ENCODE results near the gene CTSD.
"Not testable (repeated sequence)": the region's sequence is repeated elsewhere in the genome, so short reads cannot be mapped to it uniquely, and the experiment has no call there.

The CTSD gene

DNA sequence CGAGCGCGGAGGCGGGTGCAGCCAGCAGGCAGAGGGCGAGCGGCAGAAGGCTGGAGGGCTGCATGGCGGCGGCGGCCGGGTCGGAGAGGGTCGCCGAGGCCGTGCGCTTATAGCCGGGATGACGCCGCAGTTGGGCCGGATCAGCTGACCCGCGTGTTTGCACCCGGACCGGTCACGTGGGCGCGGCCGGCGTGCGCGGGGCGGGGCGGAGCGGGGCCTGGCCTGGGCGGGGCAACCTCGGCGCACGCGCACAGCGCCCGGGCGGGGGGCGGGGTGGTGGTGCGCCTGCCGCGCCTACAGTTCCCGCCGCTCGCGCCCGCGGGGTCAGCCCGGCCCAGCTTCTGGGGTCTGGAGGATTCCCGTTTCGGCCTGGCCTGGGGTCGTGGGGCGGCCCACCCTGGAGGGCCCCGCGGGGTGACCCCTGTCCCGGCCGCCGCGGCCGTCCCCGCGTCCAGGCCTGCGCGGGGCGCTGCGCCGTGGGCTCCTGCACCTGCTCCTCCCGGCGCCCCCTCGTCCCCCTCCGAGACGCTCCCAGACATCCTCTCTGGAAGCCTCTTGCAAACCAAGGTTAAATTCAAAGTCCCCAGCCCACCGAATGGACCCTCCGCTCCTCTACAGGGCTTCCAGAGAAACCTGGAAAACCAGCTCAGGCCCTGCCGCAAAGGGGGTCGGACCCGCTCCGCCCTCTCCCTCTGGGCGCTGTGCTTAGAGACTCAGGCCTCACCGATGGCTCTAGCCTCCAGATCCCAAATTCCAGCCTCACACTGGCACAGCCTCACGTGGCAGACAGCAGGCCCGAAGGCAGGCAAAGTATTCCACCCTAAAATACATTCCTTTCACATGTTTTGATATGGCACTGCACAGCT is at the start of gene CTSD:
CTSD (minus strand) TSS at position 132 of the 866 bp plus-strand sequence; CDS start at position 64, 68 bp downstream.
- in situ Hi-C loops (cut with MboI; ENCODE audit: low sequenced_read_pairs): no loop called here

DNA sequence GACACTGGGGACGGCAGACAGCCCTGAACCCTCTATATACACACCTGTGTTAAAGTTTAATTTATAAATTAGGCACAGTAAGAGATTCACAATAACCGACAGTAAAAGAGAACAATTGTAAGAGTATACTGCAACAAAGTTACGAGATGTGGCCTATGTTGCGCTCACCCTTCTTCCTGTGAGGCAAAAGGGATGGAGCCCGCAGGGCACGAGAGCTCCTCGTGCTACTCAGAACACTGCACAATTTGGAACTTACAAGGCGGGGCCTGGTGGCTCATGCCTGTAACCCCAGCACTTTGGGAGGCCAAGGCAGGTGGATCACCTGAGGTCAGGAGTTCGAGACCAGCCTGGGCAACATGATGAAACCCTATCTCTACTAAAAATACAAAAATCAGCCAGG is 49.6 kb upstream of the CTSD start:
- in situ Hi-C loops (cut with MboI; ENCODE audit: low sequenced_read_pairs): not testable (repeated sequence)

DNA sequence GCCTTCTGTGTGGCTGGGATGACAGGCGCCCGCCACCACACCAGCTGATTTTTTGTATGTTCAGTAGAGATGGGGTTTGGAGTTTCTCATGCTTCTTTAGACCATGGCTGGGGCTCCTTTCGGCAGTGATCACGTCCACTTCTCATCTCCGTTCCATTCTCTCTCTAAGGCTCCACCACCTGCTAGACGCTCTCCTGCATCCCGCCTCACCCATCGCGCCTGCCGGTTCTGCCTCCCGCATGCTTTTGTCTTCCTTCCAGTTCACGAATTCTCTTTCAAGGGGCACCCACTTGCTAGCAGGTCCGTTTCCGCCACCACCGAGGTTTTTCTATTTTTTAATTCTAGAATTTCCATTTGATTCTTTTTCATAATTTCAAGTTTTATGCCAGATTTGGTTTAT is 49.1 kb upstream of the CTSD start:
- in situ Hi-C loops (cut with MboI; ENCODE audit: low sequenced_read_pairs): no loop called here

DNA sequence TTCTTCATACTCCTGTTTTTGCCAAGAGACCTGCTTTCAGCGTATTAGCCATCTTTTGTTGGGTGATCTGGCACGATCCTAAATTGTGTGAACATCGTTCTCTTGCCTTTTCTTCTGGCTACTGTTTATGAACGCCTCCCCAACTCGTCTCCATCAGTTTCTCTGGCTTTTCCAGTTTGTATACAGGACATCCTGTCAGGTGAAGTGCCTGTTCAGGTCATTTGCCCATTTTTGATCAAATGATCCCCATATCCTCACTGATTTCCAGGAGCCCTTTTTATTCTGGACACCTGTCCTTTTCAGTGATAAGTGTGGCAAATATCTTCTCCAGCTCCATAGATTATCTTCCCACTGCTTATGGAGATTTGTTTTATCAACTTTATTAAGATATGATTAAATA is 48.5 kb upstream of the CTSD start:
- in situ Hi-C loops (cut with MboI; ENCODE audit: low sequenced_read_pairs): no loop called here

DNA sequence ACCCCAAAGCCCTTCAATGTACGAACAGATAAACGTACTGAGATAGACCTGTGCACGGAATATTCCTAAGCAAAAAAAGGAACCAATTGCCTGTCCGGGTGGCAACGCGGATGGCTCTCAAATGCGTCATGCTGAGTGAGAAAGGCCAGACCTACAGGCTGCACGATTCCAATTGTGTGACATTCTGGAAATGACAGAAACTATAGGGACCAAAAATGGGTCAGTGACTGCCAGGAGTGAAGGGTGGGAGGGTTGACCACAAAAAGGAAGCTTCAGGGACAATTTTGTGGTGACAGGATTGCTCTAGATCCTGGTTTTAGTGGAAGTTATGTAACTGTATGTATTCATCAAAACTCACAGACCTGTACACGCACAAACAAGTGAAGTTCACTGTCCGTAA is 47.0 kb upstream of the CTSD start:
- in situ Hi-C loops (cut with MboI; ENCODE audit: low sequenced_read_pairs): no loop called here

DNA sequence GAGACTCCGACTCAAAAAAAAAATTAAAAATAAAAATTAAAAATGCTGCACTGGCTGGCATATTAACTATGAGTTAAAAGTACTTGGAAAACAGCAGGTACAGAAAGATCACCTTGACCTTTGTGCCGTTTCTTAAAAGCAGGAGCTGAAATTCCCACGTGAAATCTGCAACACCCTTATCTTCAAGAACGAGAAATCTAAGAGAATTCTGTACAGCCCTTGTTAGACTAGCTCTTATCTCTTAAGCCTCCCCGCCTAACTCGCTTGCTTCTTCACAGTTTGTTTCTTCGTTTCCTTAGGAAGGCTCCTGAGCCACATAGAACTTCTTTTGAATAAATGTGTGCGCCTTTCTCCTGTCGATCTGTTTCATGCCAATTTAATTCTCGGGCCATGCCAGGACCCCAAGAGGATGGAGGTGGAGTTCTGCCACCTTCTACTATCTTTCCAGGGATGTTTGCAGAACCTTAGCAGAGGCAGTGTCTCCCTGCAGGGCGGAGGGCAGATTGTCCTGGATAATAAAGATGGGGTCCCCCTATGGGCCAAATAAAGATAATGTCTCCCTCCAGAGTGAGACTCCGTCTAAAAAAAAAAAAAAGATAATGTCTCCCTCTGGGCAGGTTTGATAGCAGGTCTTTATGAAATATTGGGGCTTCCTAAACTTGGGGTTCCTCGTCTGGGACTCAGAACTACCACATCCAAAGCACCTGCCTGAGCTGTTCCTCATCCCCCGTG is 43.7 kb upstream of the CTSD start:
- in situ Hi-C loops (cut with MboI; ENCODE audit: low sequenced_read_pairs): no loop called here

DNA sequence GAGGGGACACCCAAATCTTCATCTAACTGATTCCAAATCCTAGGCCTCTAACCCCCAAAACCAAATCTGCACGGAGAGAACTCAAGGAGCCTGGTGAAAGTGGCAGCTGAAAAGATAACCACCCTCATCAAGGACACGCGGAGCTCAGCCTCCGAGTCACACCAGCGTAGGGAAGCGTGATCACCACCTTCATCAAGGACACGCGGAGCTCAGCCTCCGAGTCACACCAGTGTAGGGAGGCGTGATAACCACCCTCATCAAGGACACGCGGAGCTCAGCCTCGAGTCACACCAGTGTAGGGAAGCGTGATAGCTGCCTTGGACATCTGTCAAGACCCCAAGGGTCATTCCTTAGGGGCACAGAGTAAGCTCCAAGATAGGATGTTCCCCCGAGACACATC is 41.8 kb upstream of the CTSD start:
- in situ Hi-C loops (cut with MboI; ENCODE audit: low sequenced_read_pairs): no loop called here

DNA sequence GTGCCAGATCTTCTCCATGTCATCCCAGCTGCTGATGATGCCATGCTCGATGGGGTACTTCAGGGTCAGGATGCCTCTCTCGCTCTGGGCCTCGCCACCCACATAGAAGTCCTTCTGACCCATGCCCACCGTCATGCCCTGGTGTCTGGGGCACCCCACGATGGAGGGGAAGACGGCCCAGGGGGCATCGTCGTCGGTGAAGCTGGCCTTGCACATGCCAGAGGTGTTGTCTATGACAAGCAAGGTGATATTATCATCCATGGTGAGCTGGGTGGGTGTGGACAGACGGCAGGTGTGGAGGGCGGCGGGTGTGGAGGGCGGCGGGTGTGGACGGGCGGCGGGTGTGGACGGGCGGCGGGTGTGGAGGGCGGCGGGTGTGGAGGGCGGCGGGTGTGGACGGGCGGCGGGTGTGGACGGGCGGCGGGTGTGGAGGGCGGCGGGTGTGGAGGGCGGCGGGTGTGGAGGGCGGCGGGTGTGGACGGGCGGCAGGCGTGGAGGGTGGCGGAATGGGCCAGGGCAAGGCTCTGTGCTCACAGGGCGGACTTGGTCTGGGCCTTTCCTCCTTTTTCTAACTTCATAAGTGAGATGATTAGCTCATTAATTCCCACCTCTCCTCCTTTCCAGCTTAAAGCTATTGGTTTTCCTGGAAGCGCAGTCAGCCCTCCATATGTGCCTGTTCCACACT is 40.2 kb upstream of the CTSD start:
- in situ Hi-C loops (cut with MboI; ENCODE audit: low sequenced_read_pairs): not testable (repeated sequence)

DNA sequence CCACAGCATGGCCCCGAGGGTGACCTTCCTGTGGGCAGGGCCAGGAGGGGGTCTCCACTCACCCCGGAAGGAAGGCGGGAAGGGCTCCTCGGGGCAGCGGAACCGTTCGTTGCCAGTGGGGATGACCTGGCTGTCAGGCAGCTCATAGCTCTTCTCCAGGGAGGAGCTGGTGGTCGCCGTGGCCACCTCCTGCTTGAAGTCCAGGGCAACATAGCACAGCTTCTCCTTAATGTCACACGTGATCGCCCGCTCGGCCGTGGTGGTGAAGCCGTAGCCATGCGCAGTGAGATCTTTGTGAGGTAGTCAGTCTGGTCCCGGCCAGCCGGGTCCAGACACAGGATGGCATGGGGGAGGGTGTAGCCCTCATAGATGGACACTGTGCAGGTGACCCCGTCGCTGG is 39.5 kb upstream of the CTSD start:
- in situ Hi-C loops (cut with MboI; ENCODE audit: low sequenced_read_pairs): no loop called here

DNA sequence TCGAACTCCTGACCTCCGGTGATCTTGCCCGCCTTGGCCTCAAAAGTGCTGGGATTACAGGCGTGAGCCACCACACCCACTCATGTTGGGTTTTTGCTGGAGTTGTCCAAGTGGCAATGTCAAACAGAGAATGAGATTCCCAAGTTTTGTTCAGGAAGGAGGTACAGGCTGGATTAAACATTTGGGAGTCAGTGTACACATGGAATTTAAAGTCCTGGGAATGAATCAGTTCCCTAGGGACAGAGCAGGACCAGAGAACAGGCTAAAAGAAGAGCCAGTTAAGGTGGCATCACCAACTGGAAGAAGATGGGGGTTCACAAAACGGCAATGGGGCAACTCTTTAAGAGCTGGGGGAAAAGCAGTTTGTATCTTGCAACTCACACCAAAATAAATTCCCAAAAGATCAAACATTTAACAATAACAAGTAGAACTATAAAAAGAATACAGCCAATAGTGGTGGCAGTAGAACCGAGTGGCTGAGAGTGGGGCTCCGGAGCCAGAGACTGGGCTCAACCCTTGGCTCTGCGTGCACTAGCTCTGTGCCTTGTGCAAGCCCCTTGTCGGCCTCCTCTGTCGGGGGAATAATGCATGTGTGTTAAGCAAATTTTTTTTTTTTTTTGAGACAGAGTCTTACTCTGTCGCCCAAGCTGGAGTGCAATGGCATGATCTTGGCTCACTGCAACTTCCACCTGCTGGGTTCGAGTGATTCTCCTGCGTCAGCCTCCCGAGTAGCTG is 33.8 kb upstream of the CTSD start:
- in situ Hi-C loops (cut with MboI; ENCODE audit: low sequenced_read_pairs): no loop called here

DNA sequence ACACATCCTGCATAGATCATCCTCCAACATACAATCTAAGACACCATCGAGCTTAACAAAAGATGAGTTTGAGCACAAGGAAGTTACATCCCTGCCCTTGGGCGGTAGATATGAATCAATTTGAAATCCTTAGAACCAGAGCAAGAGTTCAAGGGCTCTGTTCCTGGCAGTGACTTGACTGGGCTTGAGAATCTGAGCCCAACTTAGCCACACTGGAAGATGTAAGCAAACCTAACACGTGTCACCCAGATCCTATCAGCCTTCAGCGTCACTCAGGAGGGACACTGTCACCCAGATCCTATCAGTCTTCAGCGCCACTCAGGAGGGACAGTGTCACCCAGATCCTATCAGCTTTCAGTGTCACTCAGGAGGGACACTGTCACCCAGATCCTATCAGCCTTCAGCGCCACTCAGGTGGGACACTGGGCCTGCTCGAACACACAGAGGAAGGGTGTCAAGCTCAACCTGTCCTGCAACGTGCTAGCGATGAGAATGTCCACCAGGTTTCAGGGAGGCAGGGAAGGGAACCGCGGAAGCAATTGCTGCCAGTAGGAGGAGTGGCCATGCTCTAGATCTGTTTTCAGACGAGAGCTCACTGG is 32.8 kb upstream of the CTSD start:
- in situ Hi-C loops (cut with MboI; ENCODE audit: low sequenced_read_pairs): no loop called here

DNA sequence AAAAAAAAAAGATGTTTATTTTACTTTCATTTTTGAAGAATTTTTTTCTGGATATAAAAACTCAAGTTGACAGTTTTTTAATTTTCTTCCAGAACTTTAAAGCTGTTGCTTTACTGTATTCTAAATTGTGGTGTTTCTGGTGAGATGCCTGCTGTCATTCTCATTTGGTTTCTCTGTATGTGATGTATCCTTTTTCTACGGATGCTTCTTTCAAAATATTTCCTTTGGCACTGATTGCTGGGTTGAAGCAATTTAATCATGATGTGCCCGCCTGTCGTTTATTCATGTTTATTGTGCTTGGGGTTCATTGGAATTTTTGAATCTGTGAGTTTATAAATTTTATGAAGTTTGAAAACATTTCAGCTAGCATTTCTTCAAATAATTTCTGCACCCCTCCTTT is 29.4 kb upstream of the CTSD start:
- in situ Hi-C loops (cut with MboI; ENCODE audit: low sequenced_read_pairs): no loop called here

DNA sequence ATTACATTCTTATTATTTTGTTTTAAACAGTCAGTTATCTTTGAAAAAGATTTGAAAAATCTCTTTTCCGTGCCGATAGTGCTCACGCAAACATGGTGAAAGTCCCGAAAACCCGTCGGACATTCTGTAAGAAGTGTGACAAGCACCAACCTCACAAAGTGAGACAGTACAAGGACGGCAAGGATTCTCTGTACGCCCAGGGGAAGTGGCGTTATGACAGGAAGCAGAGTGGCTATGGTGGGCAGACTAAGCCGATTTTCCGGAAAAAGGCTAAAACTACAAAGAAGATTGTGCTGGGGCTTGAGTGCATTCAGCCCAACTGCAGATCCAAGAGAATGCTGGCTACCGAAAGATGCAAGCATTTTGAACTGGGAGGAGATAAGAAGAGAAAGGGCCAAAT is 28.7 kb upstream of the CTSD start:
- in situ Hi-C loops (cut with MboI; ENCODE audit: low sequenced_read_pairs): no loop called here

DNA sequence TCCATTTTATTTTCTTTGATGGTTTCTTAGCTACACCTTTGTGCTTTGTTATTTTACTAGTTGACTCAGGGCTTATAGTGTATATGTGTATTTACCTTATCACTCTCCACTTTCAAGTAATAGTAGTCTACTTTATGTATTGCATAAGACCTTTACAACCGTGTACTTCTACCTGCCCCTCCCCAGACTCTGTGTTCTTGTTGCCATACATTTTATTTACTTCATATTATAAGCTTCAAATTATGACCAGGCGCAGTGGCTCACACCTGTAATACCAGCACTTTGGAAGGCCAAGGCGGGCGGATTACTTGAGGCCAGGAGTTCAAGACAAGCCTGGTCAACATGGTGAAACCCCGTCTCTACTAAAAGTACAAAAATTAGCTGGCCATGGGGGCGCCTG is 28.2 kb upstream of the CTSD start:
- in situ Hi-C loops (cut with MboI; ENCODE audit: low sequenced_read_pairs): no loop called here

DNA sequence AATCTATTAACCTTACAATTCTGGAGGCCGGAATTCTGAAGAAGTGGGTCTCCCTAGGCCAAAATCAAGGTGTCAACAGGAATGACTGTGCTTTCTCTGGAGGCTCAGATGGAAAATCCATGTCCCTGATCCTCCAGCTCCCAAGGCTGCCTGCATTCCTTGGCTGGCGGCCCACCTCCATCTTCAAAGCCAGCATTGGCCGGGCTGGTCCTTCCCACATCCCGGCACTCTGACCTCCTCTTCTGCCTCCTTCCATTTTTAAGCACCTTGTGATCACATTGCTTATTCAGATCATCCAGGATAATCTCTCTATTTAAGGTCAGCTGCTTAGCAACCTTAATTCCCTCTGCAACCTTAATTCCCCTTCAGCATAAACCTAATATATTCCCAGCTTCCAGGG is 22.7 kb upstream of the CTSD start:
- in situ Hi-C loops (cut with MboI; ENCODE audit: low sequenced_read_pairs): no loop called here

DNA sequence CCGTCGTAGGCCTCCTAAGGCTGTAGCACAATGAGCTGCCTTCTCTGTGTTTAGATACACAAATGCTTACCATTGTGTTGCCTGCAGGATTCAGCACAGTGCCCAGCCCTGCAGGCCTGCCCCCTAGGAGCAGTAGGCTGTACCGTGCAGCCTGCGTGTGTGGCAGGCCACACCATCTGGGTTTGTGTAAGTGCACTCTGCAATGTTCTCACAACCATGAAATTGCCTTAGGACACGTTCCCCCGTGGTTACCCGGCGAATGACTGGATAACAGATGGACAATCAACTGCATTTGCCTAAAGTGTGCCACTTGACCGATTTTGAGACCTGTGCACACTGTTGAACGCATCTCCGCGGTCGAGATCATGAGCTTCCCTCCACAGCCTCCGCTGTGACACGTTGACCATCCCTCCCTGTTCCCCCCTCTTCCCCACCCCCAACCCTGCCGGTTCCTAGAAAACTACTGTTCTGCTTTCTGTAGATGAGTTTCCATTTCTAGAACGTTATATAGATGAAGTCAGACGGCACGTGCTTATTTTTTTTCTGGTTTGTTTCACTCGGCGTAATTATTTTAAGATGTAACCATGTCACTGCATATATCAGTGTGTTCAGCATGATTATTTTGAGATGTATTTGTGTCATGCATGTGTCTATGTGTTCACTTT is 22.2 kb upstream of the CTSD start:
- in situ Hi-C loops (cut with MboI; ENCODE audit: low sequenced_read_pairs): no loop called here

DNA sequence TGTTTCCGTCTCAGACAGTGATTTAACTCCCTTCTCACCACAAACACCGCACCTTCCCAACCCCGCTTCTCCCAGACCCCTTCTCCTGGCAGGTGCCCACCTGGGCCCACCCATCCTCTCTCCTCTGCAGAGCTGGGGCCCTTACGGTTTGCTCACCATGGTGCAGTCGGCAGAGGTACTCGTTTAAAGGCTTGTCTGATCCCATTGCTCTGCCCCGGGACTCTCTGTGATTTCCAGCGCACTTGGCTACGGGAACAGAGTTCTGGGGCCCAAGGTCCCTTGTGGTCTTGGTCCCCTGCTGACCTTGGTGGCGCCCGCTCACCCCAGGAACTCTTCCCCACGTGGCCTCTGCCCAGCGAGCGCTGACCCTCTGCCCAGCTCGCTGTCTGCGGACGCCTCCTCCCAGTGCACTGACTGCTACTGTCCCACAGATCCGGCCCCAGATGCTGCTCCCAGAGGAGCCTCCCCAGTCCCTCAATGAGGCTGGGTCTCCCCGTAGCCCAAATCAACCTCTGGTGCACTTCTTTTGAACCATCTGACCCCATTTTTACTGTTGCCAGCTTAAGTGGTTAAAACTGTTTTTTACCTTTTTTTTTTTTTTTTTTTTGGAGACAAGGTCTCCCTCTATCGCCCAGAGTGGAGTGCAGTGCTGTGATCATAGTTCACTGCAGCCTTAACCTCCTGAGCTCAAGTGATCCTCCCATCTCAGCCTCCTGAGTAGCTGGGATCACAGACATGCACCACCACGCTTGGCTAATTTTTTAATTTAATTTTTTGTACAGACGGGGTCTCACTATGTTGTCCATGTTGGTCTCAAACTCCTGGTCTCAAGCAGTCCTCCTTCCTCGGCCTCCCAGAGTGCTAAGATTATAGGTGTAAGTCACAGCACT is 21.3 kb upstream of the CTSD start:
- in situ Hi-C loops (cut with MboI; ENCODE audit: low sequenced_read_pairs): no loop called here

DNA sequence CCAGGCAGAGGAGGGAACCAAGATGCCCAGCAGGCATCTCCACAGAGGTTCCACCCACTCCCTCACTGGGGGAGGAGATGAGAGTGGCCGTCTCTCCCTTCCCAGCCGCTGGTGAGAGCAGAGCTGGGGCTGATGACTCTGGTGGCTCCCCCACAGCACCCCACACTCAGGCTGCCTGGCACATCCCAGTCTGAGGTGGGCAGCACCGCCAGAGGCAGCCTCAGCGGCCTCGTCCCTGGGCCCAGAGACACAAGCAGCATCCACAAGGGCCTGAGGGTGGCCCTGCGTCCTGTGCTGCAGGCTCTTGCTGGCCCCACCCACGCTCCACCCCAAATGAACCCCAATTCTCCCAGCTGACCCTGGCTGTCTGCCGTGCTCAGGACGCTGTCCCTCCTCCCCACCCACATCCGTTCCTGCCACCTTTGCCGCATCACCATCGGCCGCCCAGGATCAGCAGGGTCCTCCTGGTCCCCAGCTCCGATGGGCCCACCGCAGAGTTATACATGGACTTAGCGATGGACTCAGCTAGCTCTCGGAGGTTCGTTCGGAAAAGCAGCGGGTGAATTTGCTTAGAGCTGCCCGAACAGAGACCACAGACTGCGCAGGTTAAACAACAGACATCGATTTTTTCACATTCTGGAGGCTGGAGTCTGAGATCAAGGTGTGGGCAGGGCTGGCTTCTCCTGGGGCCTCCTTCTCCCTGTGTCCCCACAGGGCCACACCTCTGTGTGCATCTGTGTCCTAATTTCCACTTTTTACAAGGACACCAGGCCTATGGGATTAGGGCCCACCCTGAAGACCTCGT is 20.2 kb upstream of the CTSD start:
- in situ Hi-C loops (cut with MboI; ENCODE audit: low sequenced_read_pairs): no loop called here
